ENCODE measurements around the gene SHB.

DNA sequence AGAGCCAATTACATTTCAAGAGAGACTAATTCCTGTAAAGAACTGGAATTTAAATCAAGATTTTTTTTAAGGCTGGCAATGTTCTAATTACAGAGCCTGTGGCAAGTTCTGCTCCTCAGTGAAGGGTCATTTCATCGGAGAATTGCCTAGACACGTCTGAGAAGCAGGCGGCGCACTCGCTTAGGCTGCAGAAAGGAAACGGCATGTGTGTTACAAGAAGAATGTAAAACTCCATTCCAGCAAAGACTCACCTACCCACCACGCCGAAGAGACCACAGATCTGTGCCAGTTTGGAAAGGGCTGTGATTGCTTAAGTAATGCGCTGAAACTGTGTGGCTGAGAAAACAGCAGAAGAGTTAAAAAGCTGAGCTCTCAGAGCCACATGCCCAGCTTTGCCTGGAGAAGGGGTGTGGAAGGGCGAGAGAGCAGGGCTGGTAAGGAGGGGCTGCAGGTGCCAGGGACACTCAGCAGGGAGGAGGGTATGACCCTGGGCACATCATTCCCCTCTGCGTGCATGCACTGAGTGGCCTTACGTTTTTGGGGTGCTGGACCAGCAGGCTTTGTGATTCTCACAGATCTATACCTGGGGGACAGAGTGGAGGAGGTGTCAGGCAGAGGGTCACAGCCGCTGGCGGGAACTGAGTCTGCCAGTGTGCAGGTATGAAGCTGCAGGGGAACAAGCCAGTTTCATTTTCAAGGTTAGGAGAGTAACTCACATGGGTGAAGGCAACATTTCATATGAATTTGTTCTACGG lies 147.3 kb downstream of the SHB start:
- TF ChIP-seq EZH2 (IDR thresholded peaks at IDR 0.05; ENCODE audit: borderline replicate concordance, low read length) = no peak
- TF ChIP-seq, protein P1, sequence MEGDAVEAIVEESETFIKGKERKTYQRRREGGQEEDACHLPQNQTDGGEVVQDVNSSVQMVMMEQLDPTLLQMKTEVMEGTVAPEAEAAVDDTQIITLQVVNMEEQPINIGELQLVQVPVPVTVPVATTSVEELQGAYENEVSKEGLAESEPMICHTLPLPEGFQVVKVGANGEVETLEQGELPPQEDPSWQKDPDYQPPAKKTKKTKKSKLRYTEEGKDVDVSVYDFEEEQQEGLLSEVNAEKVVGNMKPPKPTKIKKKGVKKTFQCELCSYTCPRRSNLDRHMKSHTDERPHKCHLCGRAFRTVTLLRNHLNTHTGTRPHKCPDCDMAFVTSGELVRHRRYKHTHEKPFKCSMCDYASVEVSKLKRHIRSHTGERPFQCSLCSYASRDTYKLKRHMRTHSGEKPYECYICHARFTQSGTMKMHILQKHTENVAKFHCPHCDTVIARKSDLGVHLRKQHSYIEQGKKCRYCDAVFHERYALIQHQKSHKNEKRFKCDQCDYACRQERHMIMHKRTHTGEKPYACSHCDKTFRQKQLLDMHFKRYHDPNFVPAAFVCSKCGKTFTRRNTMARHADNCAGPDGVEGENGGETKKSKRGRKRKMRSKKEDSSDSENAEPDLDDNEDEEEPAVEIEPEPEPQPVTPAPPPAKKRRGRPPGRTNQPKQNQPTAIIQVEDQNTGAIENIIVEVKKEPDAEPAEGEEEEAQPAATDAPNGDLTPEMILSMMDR (IDR thresholded peaks at IDR 0.05; ENCODE audit: low read length) = no peak

Data from OCI-LY1 (cell line).